Natural killer cell (primary cell): ENCODE results near the gene LCLAT1. TPM values are rescaled to one million over a fixed set of nuclear protein-coding genes. Genes with fewer than 3 reads are reported as not detected.

Experiments used
- ATAC-seq, 3 donors: fragments of 150-1000 bp in 2 of 3; fragments of 200-7000 bp in 1 of 3; cut with Tn5 transposase; 1 replicate in 1 of 3; 2 replicates in 2 of 3; pipeline ENCODE4 v1.10.0; 2021; ENCODE audit warnings: mild to moderate bottlenecking in 2 of 3, moderate library complexity in 2 of 3
- DNase-seq, 2 donors: peaks; one replicate each; pipeline versions ENCODE4 v3.0.0 to v3.0.0-alpha.2; 2013 to 2021; ENCODE audit warnings: mixed read lengths in 1 of 2
- H3K27ac ChIP-seq: one replicate; pipeline ENCODE4 v1.5.1; 2013; ENCODE audit warnings: mild to moderate bottlenecking, low read length
- H3K27me3 ChIP-seq: one replicate; pipeline ENCODE4 v1.6.1; 2013; ENCODE audit warnings: low read length; ENCODE audit not compliant: control insufficient read depth, insufficient read depth
- H3K36me3 ChIP-seq: one replicate; pipeline ENCODE4 v1.6.1; 2013; ENCODE audit warnings: low read length; ENCODE audit not compliant: control insufficient read depth, insufficient read depth
- H3K4me1 ChIP-seq: one replicate; pipeline ENCODE4 v1.6.1; 2013; ENCODE audit warnings: low read length; ENCODE audit not compliant: control insufficient read depth, insufficient read depth
- H3K4me3 ChIP-seq: one replicate; pipeline ENCODE4 v1.5.1; 2013; ENCODE audit warnings: low read length
- H3K9me3 ChIP-seq: one replicate; pipeline ENCODE4 v1.6.1; 2013; ENCODE audit warnings: low read length; ENCODE audit not compliant: control insufficient read depth, insufficient read depth
- H3K27ac Mint-ChIP-seq, 2 donors: one replicate each; pipeline ENCODE4 v1.8.0; 2022; ENCODE audit warnings: mild to moderate bottlenecking in 2 of 2, mixed read lengths in 2 of 2, moderate library complexity in 1 of 2
- H3K27me3 Mint-ChIP-seq, 2 donors: one replicate each; pipeline ENCODE4 v1.8.0; 2022; ENCODE audit warnings: low read depth in 2 of 2, mixed read lengths in 2 of 2
- H3K36me3 Mint-ChIP-seq: one replicate; pipeline ENCODE4 v1.8.0; 2022; ENCODE audit warnings: mixed read lengths
- H3K4me1 Mint-ChIP-seq, 2 donors: one replicate each; pipeline ENCODE4 v1.8.0; 2022; ENCODE audit warnings: mixed read lengths in 2 of 2
- H3K4me3 Mint-ChIP-seq: one replicate; pipeline ENCODE4 v1.8.0; 2022; ENCODE audit warnings: mild to moderate bottlenecking, moderate library complexity, mixed read lengths
- H3K9me3 Mint-ChIP-seq, 2 donors: one replicate each; pipeline ENCODE4 v1.8.0; 2022; ENCODE audit warnings: mixed read lengths in 2 of 2
- WGBS: methylation state at CpG from one replicate; pipeline ENCODE4 v1.1.7; 2013; ENCODE audit warnings: missing lambda C conversion rate; ENCODE audit not compliant: insufficient coverage; 5-methylcytosine and 5-hydroxymethylcytosine counted together
- intact Hi-C: fragments of 100-400 bp; cut with micrococcal nuclease; formaldehyde crosslinking; loops from one replicate; pipeline ENCODE4 v1.14.2; 2022
- total RNA-seq, 4 donors: library from RNA; stranded (reverse); fragments of 120-200 nt in 1 of 4; gene quantifications; one replicate each; pipeline versions ENCODE4 v1.2.3 to v1.2.4, GENCODE V29; 2013 to 2022
- TF ChIP-seq, protein P1 (sequence below): fragments of 200-600 bp; IDR thresholded peaks from one replicate; pipeline ENCODE4 v1.8.0; 2022; ENCODE audit warnings: antibody characterized with exemption

The LCLAT1 gene
- total RNA-seq, 3 donors from 2014 or later (not counting 1 experiment from before 2014, with no cell fraction given): 13.0 to 16.2 (median 14.2) TPM

DNA sequence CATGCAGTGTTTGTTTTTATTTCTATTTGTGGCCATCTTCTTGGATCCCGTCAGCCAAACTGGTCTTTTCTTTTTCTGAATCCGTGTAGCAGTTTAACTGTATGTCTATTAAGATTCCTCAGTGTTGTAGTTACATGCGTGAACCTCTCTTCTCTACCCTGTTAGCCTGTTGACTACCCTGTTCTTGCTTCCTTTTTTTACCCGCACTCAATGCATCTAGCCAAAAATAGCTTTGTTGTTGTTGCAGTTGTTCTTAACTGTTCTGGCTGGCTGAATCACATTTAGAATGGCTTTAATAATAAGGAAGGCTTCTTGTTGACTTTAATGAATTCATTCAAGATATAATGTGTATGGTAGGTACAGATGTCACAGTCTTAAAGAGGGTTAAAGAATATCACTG, 137.1 kb downstream of the LCLAT1 start:
- Mint-ChIP-seq H3K9me3 (no peaks in the 10 kb centered on the region), H3K4me1 (peaks cover 0 to 16% of the 10 kb centered on the region in 2 donors), H3K36me3 (no peaks in the 10 kb centered on the region), H3K27ac (no peak overlapping the region), H3K27me3 (no peaks in the 10 kb centered on the region), H3K4me3 (no peak overlapping the region)
- Histone ChIP-seq H3K27me3 (no peaks in the 10 kb centered on the region), H3K36me3 (peaks cover 2% of the 10 kb centered on the region), H3K9me3 (no peaks in the 10 kb centered on the region), H3K27ac (peak overlapping the region; percentile 35), H3K4me3 (no peak overlapping the region), H3K4me1 (no peaks in the 10 kb centered on the region)
- intact Hi-C loops: no loop called here
- WGBS: 43% methylated on average over 2 of the region's 4 CpGs
- ATAC-seq (no peak), DNase-seq (no peak)
- TF ChIP-seq, protein P1, sequence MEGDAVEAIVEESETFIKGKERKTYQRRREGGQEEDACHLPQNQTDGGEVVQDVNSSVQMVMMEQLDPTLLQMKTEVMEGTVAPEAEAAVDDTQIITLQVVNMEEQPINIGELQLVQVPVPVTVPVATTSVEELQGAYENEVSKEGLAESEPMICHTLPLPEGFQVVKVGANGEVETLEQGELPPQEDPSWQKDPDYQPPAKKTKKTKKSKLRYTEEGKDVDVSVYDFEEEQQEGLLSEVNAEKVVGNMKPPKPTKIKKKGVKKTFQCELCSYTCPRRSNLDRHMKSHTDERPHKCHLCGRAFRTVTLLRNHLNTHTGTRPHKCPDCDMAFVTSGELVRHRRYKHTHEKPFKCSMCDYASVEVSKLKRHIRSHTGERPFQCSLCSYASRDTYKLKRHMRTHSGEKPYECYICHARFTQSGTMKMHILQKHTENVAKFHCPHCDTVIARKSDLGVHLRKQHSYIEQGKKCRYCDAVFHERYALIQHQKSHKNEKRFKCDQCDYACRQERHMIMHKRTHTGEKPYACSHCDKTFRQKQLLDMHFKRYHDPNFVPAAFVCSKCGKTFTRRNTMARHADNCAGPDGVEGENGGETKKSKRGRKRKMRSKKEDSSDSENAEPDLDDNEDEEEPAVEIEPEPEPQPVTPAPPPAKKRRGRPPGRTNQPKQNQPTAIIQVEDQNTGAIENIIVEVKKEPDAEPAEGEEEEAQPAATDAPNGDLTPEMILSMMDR: no peak

DNA sequence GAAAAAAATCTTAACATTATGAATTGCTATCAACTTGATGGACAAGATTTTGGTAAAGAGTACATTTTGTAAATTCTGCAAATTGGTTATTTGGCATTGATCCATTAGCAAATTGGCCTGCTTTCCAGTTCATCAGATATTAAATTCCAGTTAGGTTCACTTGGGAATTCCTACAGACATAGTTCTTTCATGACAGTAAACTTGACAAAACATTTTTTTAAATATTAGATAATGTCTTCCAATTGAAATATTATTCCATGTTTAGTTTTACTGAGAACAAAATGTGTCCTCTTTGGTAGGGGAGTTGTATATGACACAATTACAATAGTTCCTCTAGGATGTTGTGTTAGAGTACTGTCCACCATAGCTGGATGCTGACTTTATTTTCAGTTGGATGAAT, 141.9 kb downstream of the LCLAT1 start:
- H3K27me3 Mint-ChIP-seq: no peaks in the 10 kb centered on the region
- H3K4me1 ChIP-seq: no peaks in the 10 kb centered on the region
- H3K27ac Mint-ChIP-seq: no peak overlapping the region
- no peaks in the 10 kb centered on the region for H3K9me3 Mint-ChIP-seq
- H3K27ac ChIP-seq: no peak overlapping the region
- no peaks in the 10 kb centered on the region for H3K27me3 ChIP-seq
- TF ChIP-seq, protein P1: no peak
- H3K36me3 Mint-ChIP-seq: no peaks in the 10 kb centered on the region
- no peak for DNase-seq
- H3K4me3 Mint-ChIP-seq: no peak overlapping the region
- H3K4me1 Mint-ChIP-seq: peaks cover 0 to 7% of the 10 kb centered on the region in 2 donors
- no peaks in the 10 kb centered on the region for H3K9me3 ChIP-seq
- intact Hi-C loops: no loop called here
- H3K4me3 ChIP-seq: no peak overlapping the region
- ATAC-seq: no peak
- H3K36me3 ChIP-seq: peaks cover 2% of the 10 kb centered on the region

DNA sequence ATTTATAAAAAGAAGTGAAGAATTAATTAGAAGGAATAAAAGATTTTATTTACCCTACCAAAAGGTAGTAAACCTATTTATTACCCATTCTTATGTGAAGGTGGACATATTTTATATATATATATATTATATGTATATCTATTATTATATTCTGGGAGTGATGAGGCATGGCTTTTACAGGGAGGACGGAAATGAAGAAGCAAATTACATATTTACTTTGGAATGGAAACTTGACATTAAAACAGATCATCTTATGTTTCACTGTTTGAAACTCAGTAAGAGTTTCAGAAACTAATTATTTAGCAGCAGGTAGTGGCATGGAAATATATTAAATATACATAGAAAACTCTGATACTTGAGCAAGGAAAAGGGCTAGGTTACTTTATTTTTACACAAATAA, 143.4 kb downstream of the LCLAT1 start:
- Mint-ChIP-seq H3K27ac (no peak overlapping the region), H3K9me3 (no peaks in the 10 kb centered on the region), H3K27me3 (no peaks in the 10 kb centered on the region), H3K36me3 (no peaks in the 10 kb centered on the region), H3K4me1 (peaks cover 0 to 3% of the 10 kb centered on the region in 2 donors), H3K4me3 (no peak overlapping the region)
- WGBS: no CpG with 5 or more reads among the region's 1 CpG
- Histone ChIP-seq H3K27ac (no peak overlapping the region), H3K4me3 (no peak overlapping the region), H3K9me3 (no peaks in the 10 kb centered on the region), H3K4me1 (no peaks in the 10 kb centered on the region), H3K36me3 (peaks cover 1% of the 10 kb centered on the region), H3K27me3 (no peaks in the 10 kb centered on the region)
- DNase-seq (no peak), ATAC-seq (no peak)
- TF ChIP-seq, protein P1: no peak
- intact Hi-C loops: no loop called here

DNA sequence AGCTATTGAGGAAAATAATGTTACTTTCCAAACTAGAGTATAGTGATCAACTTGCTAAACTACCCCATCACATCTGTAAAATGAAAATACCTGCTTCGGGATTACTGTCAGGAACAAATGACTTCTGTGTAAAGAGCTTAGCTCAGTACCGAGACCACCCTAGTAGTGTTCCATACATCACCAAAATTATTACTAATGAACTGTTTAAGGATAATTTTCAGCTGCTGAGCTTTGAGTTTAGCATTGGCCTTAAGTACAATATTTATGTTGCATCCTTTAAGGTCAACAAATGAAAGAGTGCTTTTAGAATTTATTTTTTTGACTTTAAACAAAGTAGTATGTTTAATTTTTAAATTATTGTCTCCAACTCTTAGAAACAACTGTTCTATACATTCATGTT, 144.1 kb downstream of the LCLAT1 start:
- TF ChIP-seq, protein P1: no peak
- DNase-seq (no peak), ATAC-seq (no peak)
- Mint-ChIP-seq H3K27ac (no peak overlapping the region), H3K27me3 (no peaks in the 10 kb centered on the region), H3K36me3 (no peaks in the 10 kb centered on the region), H3K9me3 (no peaks in the 10 kb centered on the region), H3K4me3 (no peak overlapping the region), H3K4me1 (no peaks in the 10 kb centered on the region)
- no peaks in the 10 kb centered on the region for H3K4me1 ChIP-seq
- no peak overlapping the region for H3K4me3 ChIP-seq
- 100% methylated on average over 2 of the region's 2 CpGs for WGBS
- H3K36me3 ChIP-seq: no peaks in the 10 kb centered on the region
- intact Hi-C loops: no loop called here
- no peaks in the 10 kb centered on the region for H3K27me3 ChIP-seq
- no peak overlapping the region for H3K27ac ChIP-seq
- no peaks in the 10 kb centered on the region for H3K9me3 ChIP-seq
